Measurements from ENCODE around the gene LCN1.
"Not testable (repeated sequence)": the region's sequence is repeated elsewhere in the genome, so short reads cannot be mapped to it uniquely, and the experiment has no call there.

Gene LCN1

DNA sequence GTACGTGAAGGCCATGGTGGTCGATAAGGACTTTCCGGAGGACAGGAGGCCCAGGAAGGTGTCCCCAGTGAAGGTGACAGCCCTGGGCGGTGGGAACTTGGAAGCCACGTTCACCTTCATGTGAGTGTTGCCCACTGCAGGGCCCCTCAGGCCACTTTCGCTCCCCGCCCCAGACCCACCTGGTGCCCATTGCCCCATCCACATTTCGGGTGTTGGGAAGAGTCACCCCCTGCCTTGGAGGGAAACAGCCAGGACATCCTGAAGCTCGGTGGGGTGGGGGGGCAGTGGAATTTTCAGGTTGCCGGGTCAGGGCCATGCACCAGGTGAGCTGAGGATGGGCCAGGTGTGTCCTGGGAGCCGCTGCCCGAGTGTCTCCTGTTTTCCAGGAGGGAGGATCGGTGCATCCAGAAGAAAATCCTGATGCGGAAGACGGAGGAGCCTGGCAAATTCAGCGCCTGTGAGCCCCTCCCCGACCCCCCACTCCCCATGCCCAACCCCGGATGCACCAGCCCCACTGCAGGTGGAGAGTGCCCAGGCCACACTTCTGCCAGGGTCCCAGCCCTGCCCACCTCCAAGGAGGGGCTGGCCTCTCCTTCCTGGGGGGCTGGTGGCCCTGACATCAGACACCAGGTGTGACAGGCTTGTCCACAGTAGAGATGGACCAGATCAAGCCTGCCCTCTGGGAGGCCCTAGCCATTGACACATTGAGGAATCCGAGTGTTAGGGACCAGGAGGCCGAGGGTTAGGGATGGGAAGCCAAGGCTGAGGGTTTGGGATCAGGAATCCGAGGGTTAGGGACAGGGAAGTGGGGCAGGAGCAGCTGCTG lies 25.8 kb downstream of the LCN1 start:
- not testable (repeated sequence) for DNase-seq (ENCODE audit: low spot score)

DNA sequence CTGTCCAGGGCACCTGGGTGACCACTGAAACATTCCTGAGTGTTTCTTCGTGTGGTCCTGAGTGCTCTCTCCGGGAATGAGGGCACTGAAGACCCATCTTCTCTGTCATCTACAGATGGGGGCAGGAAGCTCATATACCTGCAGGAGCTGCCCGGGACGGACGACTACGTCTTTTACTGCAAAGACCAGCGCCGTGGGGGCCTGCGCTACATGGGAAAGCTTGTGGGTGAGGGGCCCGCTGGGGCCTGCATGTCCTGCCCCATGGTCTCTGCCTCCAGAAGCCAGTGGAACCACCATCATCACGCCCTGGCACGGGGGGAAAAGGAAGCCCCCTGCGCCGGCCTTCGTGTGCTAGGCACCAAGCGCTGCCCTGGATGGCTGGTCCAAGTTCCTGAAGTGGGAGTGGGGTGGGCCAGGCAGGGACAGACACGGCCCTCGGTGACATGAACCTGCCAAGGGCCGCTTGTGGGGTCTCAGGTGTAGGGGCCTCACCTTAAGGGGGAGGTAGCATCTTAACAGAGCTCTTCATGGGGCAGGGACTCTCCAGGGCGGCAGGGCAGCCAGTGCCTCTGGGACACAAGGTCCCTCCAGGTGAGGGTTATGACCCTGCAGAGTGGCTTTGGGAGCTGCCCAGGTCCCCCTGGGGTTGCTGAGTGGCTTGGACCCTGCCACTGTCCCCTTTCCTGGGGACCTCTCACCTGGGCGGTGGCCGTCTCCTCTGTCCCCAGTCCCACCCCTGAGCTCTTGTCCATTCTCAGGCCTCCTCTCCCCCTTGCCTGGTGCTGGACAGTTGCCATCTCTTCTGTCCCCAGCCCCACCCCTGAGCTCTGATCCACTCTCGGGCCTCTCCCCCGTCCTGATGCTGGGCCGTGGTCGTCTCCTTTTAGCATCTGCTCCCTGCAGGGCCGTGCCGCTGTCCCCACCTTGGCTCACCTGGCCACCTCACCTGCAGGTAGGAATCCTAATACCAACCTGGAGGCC lies 26.8 kb downstream of the LCN1 start:
- DNase-seq (ENCODE audit: low spot score) = no peak

DNA sequence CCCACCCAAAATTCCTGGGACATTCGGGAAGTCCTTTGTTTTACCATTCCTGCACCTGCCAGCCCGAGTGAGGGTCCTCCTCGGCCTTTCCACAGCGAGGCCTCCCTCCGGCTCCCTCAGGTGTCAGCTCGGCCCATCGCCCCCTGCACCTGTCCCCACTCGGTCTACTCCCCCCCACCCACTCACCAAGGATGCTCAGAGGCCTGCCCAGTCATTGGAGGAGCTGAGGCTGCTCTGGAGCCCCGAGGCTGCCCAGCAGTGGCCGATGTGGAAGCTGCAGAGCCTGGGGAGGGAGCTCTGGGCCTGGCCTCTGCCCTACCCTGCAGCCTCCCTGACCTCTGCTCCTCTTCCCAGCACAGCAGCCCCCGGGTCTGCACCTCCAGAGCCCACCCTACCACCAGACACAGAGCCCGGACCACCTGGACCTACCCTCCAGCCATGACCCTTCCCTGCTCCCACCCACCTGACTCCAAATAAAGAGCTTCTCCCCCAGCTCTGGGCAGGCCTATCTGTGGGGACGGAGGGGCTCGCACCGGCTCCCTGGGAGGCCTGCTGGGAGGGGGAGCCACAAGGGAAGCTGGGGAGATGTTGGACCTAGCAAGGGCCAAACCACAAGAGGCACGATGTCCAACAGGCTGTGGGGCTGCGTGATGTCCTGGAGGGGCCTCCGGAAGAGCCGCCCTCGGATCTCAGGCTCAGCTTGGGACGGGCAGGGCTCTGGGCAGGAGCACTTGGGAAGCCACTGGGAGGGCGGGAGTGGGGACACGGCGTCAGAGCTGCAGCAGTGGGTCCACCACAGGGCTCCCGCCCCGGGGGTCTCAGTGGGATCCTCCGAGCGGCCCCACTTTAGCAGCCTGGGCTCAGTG lies 28.5 kb downstream of the LCN1 start:
- not testable (repeated sequence) for DNase-seq (ENCODE audit: low spot score)

DNA sequence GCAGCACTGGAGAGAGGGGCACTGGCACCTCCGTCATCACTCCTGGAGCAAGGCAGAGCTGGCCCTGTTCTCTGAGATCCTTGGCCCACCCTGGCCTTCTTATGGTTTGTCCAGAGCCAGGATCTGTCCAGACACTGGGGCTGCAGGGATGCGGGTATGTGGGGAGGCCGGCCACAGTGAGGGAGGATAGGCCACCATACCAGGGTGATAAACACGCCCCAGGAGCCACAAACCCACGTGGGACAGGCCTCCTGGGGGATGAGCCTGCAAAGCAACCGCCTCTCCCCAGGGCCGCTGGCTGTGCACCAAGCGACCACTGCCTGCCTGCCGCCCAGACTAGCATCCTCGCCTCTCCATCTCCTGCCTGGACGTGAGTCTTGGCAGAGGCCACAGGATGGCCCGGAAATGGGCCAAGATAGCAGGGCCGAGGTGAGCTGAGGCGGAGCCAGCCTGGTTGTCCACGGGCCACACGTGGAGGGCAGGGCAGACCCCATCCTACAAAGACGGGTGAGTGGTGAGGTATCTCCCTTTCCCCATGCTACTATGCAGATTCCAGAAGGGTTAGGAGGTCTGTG lies 29.2 kb downstream of the LCN1 start:
- no peak for DNase-seq (ENCODE audit: low spot score)

DNA sequence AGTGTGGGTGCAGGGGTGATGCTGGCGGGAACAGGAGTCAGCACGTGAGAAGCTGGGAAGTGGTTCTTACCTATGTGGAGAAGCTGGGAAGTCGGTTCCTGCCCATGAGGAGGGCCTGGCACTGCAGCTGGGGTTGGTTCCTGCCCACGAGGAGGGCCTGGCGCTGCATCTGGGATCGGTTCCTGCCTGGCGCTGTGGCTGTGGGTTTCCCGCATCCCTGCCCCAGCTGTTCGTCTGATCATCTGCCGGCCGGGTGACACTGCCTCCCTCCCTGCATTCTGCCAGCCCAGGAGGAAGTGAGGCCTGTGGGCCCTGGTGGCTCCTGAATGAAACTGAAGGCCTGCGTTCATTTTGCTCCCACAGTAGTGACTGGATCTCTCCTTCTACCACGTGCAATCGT lies 29.8 kb downstream of the LCN1 start:
- no peak for DNase-seq (ENCODE audit: low spot score)

DNA sequence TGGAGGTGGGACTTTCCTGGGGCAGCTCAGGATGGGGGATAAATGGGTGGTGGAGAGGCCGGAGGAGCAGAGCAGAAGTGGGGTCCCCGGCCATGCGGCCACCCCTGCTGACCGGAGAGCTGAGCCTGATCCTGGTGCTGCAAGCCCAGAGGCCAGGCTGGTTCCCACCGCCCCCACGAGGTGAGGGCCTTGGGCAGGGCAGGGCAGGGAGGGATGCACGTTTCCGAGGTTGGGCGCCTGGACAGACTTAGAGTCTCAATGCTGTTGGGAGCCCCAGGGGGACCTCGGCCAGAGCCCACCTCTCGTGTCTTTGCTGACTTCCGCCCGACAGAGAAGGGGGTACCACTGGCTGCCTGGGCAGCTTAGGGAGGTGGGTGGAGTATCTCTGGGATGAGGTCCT lies 30.2 kb downstream of the LCN1 start:
- DNase-seq (ENCODE audit: low spot score) = no peak

DNA sequence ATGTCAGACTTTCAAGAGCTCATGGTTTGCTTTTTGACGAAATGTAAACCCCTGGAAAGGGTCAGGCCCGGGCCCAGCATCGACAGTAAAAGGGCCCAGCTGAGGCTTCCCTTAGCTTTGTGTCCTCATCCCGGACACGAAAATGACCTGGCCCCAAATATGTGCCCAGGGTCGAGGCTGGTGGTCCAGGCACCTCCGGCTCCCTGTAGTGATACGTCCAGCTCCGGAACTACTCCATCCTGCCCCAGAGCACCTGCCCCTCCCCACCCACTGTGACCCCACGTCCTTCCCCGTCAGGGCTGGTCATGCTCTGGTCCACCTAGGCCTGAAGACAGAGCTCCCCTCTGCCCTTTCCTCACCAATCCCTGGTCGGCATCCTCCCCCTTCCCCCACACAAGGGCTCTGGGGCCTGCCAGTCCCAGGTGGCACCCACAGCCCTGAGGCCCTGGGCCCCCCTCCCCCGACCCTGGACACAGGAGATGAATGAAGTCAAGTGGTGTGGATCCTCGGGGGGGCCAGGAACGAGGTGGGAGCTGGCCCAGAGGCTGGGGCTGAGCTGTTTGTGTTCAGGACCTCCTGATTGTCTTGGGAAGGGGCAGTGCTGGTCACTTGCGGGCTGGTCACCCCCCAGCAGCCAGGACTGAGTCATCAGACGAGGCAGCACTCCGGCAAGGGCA lies 30.9 kb downstream of the LCN1 start:
- DNase-seq (ENCODE audit: low spot score) = no peak

DNA sequence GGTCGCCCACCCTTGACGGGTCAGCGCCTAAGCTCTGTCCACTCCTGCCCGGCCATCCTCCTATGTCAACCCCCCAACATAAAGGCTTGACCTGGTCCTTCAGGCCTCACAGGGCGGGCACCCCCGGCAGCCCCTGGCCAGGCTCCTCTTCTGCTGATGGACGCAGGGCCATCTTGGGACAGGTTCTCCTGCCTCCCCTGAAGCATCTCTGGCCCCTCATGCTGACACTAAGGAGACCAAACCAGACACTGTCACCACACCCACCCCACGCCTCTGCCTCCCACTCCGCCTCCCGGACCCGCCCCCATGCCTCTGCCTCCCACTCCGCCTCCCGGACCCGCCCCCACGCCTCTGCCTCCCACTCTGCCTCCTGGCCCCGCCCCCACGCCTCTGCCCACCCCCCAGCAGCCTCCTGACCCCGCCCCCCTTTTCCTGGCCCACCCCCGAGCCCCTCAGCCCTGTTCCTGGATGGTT lies 31.5 kb downstream of the LCN1 start:
- DNase-seq (ENCODE audit: low spot score) = no peak

DNA sequence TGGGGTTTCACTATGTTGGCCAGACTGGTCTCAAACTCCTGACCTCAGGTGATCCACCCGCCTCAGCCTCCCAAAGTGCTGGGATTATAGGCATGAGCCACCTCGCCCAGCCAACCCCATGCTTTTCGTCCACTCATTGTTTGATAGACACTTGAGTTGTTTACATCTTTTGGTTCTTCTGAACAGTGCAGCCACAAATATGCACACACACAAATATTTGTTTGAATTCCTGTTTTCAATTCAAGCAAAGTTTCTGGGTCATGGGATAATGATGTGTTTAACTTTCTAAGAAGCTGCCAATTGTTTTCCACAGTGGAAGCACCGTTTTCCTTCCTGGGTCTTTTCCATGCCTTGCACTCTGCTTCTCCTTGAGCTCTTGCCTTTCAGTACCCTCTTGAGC lies 33.5 kb downstream of the LCN1 start:
- DNase-seq (ENCODE audit: low spot score) = no peak

DNA sequence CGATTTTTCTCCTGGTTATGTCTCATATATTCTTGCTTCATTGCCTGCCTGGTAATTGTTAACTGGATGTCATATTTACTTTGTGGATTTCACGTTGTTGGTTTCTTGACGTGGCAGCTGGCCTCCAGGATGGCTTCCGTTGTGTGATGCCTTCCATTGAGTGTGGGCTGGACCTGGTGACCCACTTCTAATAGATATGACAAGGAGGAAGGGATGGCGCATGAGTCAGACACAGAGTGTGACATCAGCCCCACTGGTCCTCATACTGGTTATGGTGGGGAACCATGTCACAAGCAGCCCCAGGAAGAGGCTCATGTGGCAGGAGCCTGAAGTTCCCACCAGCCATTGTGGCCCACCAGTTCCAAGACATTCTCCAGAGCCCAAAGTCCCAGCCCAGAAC lies 34.0 kb downstream of the LCN1 start:
- DNase-seq (ENCODE audit: low spot score) = no peak

DNA sequence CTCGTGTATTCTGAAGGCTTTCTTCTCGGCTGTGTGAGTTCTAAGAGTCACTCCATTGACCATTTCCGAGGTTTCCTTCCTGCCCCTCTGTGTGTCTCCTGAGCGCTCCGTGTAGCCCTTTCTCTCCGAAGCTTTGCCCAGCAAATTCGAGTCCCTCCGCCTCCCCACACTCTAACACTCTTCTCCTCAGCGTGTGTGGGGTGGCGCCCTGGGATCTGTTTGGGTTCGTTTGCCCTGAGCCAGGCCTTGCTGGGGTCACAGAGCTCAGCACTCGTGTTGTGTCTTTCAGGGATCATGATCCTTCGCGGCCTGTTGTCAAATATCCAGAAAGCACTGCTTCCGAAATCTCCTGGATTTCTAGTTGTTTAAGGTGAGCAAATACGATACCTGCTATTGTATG lies 34.7 kb downstream of the LCN1 start:
- no peak for DNase-seq (ENCODE audit: low spot score)

DNA sequence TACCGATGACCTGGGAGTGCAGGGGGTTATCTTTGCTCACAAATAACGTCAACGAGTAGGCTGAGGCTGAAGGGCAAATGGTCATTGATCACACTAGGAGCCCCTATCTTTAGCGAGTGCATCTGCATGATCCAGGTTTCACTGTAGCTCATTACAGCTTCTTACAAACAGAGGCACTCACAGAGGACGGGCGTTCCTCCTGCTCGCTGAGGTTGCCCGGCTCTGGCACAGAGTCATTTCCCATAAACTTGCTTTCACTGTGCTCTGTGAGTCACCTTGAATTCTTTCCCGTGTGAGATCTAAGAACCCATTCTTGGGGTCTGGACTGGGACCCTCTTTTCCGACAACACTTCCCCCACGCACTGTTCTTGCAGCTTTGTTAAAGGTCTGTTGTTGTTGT lies 38.4 kb downstream of the LCN1 start:
- no peak for DNase-seq (ENCODE audit: low spot score)

DNA sequence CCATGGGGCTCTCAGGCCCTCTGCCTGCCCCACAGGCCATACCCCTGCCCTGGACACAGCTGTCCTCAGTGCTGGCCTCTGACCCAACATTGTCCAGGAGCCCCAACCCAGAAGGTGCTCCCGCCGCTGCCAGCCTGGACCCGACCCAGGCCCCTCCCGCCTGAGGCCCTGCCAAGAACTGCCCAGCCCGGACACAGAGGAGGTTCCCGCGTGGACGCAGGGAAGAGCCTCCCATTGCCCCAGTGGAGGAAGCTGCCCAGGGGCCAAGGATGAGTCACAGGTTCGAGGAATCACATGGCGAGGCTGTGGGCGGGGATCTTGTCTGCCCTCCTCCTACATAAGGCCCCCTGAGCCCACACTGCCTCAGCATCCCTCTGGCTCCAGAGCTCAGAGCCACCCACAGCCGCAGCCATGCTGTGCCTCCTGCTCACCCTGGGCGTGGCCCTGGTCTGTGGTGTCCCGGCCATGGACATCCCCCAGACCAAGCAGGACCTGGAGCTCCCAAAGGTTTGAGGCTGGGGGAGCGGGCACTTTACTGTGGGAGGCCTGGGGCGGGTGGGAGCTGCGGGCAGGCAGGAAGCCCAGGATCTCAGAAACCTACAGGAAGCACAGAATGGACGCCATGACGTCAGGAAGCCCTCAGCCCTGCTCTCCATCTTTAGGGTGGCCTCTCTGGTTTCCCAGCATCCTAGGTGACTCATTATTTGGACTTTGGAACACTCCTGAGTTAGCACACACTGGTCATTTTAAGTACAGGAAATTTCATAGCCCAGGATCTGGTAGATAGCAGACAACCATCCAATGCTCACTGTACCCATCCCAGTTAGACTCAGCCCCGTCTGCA lies 40.4 kb downstream of the LCN1 start, which contains the start of gene PAEP:
TSS of gene PAEP (plus strand) at position 366 of the 844 bp plus-strand sequence.
- no peak for DNase-seq (ENCODE audit: low spot score)

DNA sequence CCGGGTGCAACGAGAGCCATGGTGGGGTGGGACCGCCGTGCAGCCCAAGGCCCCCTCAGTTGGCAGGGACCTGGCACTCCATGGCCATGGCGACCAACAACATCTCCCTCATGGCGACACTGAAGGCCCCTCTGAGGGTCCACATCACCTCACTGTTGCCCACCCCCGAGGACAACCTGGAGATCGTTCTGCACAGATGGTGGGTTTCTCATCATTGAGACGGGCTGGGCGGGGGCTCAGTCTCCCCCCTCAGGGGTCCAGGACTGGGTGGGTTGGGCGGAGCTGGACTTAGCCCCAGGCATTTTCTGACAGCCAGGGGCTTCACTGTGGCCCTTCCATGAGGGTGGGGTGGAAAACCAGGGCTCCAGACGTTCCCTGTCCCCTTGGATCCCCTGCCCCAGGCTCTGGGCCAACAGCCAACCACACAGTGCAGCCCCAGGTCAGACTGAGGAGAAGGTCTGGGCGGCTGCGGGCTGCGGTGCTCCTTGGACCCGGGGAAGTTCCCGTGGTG lies 41.0 kb downstream of the LCN1 start:
- no peak for DNase-seq (ENCODE audit: low spot score)

DNA sequence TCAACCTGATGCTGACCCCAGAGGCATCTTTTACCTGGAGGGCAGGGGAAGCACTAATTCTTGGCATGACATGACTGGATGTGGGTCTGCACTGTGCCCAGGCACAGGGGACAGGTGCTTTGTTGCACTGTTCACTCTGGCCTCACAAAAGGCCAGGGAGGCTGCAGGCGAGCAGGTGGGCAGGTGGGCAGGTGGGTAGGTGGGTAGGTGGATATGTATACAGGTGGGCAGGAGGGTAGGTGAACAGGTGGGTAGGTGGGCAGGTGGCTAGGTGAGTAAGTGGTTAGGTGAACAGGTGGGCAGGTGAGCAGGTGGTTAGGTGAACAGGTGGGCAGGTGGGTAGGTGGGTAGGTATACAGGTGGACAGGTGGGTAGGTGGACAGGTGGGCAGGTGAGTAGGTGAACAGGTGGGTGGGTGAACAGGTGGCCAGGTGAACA lies 41.8 kb downstream of the LCN1 start:
- no peak for DNase-seq (ENCODE audit: low spot score)

DNA sequence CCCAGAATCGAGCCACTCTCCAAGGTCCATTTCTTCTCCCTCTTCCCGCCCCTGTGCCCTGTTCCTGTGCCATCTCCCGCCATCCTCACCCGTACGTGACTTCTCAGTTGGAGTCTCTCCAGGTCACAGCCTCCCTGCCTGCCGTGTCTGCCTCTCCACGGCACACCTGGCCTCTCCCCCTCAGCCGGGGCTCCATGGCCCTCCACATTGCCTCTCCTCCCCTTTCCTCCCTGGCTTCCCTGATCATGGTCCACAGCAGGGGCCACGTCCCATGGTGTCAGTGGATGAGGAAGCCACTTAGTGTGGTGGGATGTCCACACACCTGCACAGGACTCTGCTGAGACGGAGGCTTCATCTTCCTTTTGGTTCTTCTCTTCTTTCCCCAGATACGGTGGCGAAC lies 42.6 kb downstream of the LCN1 start:
- no peak for DNase-seq (ENCODE audit: low spot score)

DNA sequence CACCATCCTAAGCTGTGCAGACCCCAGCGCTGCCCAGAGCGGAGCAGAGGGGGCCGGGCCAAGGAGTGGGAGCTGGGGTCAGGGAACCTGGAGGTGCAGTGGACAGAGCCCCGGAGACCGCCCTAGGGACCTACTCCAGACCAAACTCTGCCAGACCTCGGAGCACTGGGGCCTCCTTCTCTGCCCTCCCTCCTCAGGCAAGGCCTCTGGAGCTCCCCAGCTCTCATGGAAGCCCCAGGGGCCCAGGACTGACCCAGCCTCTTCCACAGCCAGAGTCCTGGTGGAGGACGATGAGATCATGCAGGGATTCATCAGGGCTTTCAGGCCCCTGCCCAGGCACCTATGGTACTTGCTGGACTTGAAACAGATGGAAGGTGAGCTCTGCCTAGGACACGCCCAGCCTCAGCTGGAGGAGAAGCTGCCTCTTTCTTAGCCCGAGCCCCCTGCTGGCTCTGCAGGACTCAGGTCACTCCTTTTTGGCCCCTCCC lies 43.9 kb downstream of the LCN1 start:
- DNase-seq (ENCODE audit: low spot score) = no peak

DNA sequence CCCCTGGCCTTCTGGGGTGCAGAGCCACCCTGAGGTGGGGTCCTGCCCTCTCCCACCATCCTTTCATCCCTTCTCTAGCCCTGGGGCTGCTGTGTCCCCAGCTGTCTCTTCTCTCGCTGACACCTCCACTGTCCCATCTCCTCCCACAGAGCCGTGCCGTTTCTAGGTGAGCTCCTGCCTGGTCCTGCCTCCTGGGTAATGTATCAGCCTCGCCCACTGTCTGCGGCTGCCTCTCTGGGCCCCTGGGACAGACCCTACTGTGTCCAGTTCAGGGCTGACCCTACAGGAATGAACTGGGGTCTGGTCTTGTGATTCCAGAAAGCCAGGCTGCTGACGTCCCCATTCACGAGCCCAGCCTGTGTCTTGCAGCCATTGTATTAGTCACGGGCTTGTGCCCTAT lies 44.4 kb downstream of the LCN1 start:
- no peak for DNase-seq (ENCODE audit: low spot score)

DNA sequence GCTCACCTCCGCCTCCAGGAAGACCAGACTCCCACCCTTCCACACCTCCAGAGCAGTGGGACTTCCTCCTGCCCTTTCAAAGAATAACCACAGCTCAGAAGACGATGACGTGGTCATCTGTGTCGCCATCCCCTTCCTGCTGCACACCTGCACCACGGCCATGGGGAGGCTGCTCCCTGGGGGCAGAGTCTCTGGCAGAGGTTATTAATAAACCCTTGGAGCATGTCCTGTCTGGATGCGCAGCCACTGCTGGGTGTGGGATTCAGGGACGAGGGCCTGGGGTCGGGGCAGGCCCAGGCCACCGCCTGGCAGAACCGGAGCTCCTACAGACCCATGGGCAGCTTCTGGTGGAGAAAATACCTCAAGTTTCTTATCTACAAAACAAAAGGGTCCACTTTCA lies 45.3 kb downstream of the LCN1 start:
- DNase-seq (ENCODE audit: low spot score) = no peak

DNA sequence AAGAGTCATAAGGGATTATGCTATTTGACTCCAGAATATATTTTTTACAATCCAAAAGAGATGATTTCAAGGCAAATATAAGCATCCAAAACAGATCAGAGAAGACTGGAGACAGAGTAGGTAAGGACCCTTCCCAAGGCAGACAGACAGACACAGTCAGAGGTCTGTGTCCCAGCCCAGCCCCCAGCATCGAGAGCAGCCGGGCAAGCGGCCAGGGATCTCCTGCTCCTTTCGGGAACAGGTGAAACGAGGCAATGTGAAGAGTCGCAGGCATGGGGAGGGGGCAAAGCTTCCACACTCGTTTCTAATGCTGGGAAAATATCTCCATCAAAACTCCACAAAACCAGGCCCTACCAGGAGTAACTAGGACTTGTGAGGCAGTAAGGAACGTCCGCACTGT lies 46.1 kb downstream of the LCN1 start:
- DNase-seq (ENCODE audit: low spot score) = no peak

Data from CD4-positive, alpha-beta T cell treated with Interleukin-2 at 100 ng/mL for 4 hours (primary cell).